Mesodermal cell (in vitro differentiated cells): ENCODE measurements around the gene CUTC.
"Not testable (repeated sequence)": the region's sequence is repeated elsewhere in the genome, so short reads cannot be mapped to it uniquely, and the experiment has no call there.

Experiments
- H3K27ac ChIP-seq: 2 replicates; pipeline ENCODE4 v1.7.0; 2013; ENCODE audit warnings: mild to moderate bottlenecking, low read depth, low read length, moderate library complexity; ENCODE audit not compliant: severe bottlenecking
- H3K36me3 ChIP-seq: 2 replicates; pipeline ENCODE4 v1.7.1; 2013; ENCODE audit warnings: mild to moderate bottlenecking, low read length, moderate library complexity; ENCODE audit not compliant: control insufficient read depth, insufficient read depth
- H3K4me1 ChIP-seq: one replicate; pipeline ENCODE4 v1.7.1; 2013; ENCODE audit warnings: mild to moderate bottlenecking, low read length; ENCODE audit not compliant: insufficient read depth, control insufficient read depth, poor library complexity, severe bottlenecking
- H3K4me3 ChIP-seq: 2 replicates; pipeline ENCODE4 v1.7.0; 2013; ENCODE audit warnings: low read length, control low read depth, mild to moderate bottlenecking; ENCODE audit not compliant: insufficient read depth, poor library complexity, severe bottlenecking; ENCODE audit errors: extremely low read depth
- H3K9me3 ChIP-seq: 2 replicates; pipeline ENCODE4 v1.7.1; 2013; ENCODE audit warnings: mild to moderate bottlenecking, low read length, moderate library complexity; ENCODE audit not compliant: control insufficient read depth
- WGBS, 2 experiments: methylation state at CpG; one replicate each; pipeline ENCODE4 v1.1.5; 2013; ENCODE audit warnings: missing lambda C conversion rate in 2 of 2; ENCODE audit not compliant: insufficient coverage in 2 of 2; 5-methylcytosine and 5-hydroxymethylcytosine counted together

The CUTC gene

DNA sequence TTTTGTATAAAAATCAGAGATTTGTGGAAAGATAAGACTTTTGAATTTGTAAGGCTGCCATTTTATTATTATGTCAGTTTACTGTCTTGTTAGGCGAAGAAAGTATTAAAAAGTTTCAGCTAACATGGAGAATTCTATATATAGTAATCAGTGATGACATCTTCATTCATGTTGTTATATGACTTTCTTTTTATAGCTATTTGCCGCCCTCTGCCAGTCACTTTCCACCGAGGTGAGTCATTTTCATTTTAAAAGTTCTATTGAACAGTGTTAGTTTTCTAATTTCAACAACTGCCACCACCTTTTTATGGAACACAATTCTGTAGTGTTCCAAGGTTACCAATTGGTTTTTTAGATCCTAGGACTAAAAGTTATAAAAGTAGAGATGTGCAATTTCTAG lies 11.8 kb downstream of the CUTC start:
- Histone ChIP-seq H3K36me3 (peaks cover 72% of the 10 kb centered on the region), H3K27ac (no peak overlapping the region), H3K4me3 (no peak overlapping the region), H3K4me1 (no peaks in the 10 kb centered on the region), H3K9me3 (peaks cover 15% of the 10 kb centered on the region)
- WGBS, 2 experiments, result no CpG with 5 or more reads among the region's 3 CpGs

DNA sequence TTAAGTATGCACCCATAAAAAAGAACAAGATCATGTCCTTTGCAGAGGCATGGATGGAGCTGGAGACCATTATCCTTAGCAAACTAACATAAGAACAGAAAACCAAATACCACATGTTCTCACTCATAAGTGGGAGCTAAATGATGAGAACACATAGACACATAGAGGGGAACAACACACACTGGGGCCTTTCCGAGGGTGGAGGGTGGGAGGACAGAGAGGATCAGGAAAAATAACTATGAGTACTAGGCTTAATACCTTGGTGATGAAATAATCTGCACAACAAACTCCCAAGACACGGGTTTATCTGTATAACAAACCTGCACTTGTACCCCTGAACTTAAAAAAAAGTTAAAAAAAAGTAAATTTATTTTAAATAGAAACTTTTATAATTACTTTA lies 14.1 kb downstream of the CUTC start:
- not testable (repeated sequence) for H3K9me3 ChIP-seq, H3K27ac ChIP-seq, H3K4me3 ChIP-seq, H3K4me1 ChIP-seq
- WGBS, 2 experiments, result 100% methylated on average over 1 of the region's 2 CpGs; no CpG with 5 or more reads in 1 of the 2 experiments
- H3K36me3 ChIP-seq, result peaks cover 55% of the 10 kb centered on the region

DNA sequence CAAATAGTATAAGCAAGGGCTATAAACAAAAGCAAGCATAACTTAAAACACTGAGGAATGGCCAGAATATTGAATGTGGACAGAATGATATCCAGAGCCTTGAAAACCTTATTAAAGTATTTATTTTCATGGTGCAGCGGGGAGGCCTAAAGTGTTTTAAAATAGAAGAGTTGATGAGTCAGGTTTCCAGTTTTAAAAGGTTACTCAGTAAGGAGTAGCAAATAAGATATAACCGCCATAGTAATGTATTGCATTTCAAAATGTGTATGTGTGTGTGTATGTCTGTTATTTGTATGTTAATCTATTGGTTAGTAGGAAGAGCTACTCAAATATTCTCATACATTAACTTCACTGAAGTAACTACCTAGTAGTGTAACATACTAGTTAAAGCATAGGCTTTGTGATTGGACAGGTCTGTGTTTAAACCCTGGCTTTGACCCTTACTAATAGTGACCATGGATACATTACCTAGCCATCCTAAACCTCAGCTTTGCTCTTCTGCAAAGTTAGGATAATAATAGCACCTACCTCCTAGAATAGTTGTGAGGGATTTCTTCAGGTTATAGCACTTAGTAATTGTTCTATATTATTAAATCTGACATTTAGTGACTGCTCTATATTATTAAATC lies 16.9 kb downstream of the CUTC start:
- H3K27ac ChIP-seq, result no peak overlapping the region
- peaks cover 44% of the 10 kb centered on the region for H3K36me3 ChIP-seq
- H3K4me3 ChIP-seq, result no peak overlapping the region
- H3K9me3 ChIP-seq, result no peaks in the 10 kb centered on the region
- H3K4me1 ChIP-seq, result no peaks in the 10 kb centered on the region
- WGBS, 2 experiments, result 100% methylated on average over 1 to 2 of the region's 2 CpGs

DNA sequence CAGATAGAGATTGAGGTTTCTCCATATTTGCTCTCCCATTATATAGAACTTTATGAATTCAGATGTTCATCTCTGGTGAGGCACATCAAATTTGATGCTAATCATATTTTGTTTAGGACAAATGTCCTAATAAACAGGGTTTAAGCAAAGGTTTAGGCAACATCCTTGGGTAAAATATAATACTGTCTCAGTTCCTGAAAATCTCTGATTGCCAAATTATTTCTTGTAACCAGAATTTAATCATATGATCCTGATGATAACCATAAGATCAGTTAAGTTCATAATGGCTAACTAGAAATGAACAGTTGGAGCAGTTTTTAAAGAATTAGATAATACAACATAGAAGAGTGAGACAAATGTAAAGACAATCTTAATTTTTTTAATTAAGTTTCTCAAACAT lies 18.6 kb downstream of the CUTC start:
- Histone ChIP-seq H3K4me3 (no peak overlapping the region), H3K36me3 (peaks cover 43% of the 10 kb centered on the region), H3K9me3 (no peaks in the 10 kb centered on the region), H3K27ac (no peak overlapping the region), H3K4me1 (no peaks in the 10 kb centered on the region)

DNA sequence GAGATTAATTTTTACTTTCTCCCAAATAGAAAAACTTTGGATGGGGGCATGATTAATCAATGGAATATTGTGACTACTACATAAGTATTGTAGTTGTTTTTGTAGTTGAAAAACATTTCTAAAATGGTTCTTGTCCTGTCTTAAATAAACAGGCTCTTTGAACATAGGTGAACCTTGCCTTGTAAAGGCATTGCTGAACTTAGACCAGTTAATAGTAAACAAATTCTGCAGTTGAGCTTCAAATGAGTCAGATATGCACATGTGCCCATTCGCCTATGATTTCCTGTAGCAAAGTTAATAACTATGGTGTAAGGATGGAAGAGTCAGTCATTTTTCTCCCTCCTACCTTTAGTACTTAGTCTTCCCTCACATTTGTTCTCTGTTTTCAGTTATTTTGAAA lies 22.6 kb downstream of the CUTC start:
- H3K36me3 ChIP-seq, result peaks cover 57% of the 10 kb centered on the region
- no peak overlapping the region for H3K27ac ChIP-seq
- no peak overlapping the region for H3K4me3 ChIP-seq
- H3K9me3 ChIP-seq, result no peaks in the 10 kb centered on the region
- H3K4me1 ChIP-seq, result no peaks in the 10 kb centered on the region
- WGBS, 2 experiments, result no CpG with 5 or more reads among the region's 1 CpG

DNA sequence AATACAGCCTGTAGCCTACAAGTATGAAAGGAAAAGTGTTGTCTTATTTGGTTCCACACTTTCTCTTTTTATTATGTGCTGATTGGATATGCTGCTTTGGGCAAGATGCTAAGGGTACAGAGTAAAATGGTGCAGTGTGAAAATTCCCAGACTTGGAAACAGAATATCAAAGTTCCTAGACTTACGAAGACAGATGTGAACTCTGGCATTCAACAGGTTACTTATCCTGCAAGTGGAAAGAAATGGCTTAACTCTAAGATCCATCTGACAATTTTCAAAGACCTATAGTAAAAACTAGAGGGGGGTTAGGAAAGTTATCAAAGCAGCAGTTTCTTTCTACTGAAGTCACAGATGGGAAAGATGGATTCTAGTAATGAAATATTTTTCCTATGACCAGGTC lies 24.1 kb downstream of the CUTC start:
- H3K36me3 ChIP-seq, result peaks cover 68% of the 10 kb centered on the region
- no peak overlapping the region for H3K27ac ChIP-seq
- WGBS, 2 experiments, result 100% methylated on average over 1 of the region's 1 CpG; no CpG with 5 or more reads in 1 of the 2 experiments
- no peaks in the 10 kb centered on the region for H3K4me1 ChIP-seq
- H3K4me3 ChIP-seq, result no peak overlapping the region
- H3K9me3 ChIP-seq, result no peaks in the 10 kb centered on the region

DNA sequence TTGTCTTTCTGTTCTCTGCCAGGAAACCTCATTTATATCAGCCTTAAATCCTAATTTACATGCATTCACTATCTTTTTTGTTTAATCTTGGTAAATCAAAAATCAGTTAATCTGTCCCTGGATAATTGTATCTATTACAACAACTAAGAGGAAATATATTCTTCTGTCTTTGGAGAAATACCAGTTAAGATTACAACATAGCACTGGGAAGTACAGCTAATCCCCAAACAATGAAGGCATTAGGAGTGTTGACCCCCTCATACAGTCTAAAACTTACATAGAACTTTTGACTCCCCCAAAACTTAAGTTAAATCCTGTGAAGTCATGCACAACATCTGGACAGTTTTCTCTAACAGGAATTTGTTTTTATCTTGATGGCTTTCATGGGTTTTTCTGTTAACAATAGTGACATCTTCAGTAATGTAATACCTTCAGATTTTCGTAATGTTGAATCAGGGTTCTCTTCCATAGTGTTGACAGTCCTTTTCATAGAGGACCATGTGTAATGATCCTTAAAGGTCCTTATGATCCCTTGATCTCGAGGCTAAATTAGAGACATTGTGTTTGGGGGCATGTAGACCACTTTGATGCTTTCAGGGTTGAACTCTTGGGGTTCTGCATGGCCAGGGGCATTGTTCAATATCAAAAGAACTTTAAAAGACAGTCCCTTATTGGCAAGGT lies 26.3 kb downstream of the CUTC start:
- Histone ChIP-seq H3K4me1 (no peaks in the 10 kb centered on the region), H3K9me3 (no peaks in the 10 kb centered on the region), H3K4me3 (no peak overlapping the region), H3K36me3 (peaks cover 55% of the 10 kb centered on the region), H3K27ac (no peak overlapping the region)
- 80 to 100% methylated on average over 1 to 2 of the region's 2 CpGs for WGBS, 2 experiments

DNA sequence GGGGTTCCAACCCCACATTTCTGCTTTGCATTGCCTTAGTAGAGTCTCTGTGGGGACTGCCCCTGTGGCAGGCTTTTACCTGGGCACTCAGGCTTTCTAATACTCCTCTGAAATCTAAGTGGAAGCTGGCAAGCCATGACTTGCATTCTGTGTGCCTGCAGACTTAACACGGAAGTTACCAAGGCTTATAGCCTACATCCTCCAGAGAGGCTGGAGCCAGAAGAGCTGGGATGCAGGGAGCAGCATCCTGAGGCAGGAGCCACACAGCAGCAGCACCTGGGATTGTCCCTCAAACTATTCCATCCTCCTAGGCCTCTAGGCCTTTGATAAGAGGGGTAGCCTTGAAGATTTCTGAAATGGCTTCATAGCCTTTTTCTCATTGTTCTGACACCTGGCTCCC lies 28.3 kb downstream of the CUTC start:
- Histone ChIP-seq H3K9me3 (no peaks in the 10 kb centered on the region), H3K4me1 (no peaks in the 10 kb centered on the region), H3K36me3 (peaks cover 46% of the 10 kb centered on the region), H3K4me3 (no peak overlapping the region), H3K27ac (no peak overlapping the region)
- WGBS, 2 experiments, result no CpG with 5 or more reads among the region's 1 CpG

DNA sequence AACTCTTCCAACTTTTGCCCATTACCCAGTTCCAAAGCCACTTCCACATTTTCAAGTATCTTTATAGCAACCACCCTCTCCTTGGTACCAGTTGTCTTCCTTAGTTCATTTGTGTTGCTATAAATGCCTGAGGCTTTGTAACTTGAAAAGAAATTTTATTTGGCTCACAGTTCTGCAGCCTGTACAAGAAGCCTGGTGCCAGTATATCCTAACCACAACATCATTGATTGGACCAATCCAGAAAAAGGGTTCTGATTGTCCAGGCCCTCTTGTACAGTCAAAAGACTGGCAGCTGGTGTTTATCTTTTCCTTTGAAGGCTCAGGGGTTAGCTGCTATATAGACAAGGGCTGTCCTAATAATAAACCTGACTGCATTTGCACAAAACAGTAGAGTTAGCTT lies 29.3 kb downstream of the CUTC start:
- H3K36me3 ChIP-seq, result peaks cover 37% of the 10 kb centered on the region
- H3K4me1 ChIP-seq, result no peaks in the 10 kb centered on the region
- no peak overlapping the region for H3K4me3 ChIP-seq
- H3K27ac ChIP-seq, result no peak overlapping the region
- H3K9me3 ChIP-seq, result no peaks in the 10 kb centered on the region

DNA sequence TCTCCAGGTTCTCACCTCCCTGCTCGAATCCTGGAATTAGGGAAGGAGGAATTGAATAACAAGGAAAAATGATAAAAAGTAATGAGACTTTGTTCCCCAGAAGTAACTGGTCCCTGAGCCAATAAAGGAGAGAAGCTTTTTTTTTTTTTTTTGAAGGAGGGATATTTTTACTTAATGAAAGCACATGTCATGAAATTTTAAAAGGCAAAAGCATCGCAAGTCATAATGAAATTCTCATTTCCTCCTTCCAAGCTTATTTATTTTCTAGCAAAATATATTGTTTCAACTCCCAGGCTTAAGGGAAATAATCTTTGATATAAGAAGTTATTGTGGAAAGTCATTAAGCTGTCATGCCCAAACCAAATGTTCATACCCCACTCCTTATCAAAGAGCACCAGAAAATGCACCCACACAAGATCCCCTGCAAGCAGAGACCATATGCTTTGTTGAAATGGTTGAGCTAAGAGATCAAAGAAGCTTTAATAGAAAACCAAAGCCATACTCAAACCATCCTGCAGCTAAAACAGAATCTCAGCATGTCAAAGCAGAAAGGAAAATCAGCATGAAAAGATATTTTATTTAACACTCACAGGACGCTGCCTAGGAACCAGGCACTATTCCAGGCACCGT lies 33.8 kb downstream of the CUTC start:
- WGBS, 2 experiments, result 63 to 100% methylated on average over 2 of the region's 4 CpGs
- H3K9me3 ChIP-seq, result no peaks in the 10 kb centered on the region
- H3K27ac ChIP-seq, result no peak overlapping the region
- no peaks in the 10 kb centered on the region for H3K36me3 ChIP-seq
- H3K4me1 ChIP-seq, result no peaks in the 10 kb centered on the region
- H3K4me3 ChIP-seq, result no peak overlapping the region

DNA sequence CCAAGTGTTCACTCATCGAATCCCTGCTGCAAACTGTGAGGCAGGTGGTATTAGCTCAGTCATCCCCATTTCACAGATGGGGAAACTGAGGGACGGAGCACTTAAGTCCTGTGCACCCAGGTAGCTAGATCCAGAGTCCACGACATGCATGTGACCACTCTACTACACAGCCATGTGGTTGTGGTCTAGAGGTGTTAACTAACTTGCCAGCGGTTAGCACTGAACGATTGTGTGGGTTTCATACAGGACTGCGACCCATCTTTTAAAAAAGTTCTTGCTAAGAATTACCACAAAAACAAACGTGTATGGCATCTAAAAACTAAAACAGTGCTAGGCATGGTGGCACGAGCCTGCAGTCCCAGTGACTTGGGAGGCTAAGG lies 34.3 kb downstream of the CUTC start:
- H3K36me3 ChIP-seq, result no peaks in the 10 kb centered on the region
- H3K9me3 ChIP-seq, result no peaks in the 10 kb centered on the region
- 69 to 92% methylated on average over 3 to 4 of the region's 8 CpGs for WGBS, 2 experiments
- H3K4me1 ChIP-seq, result no peaks in the 10 kb centered on the region
- H3K27ac ChIP-seq, result no peak overlapping the region
- no peak overlapping the region for H3K4me3 ChIP-seq
